K562 (cell line): ENCODE results near the gene SEZ6. TPM values are rescaled to one million over a fixed set of nuclear protein-coding genes. Genes with fewer than 3 reads are reported as not detected.

Experiments
- ATAC-seq: fragments of 200-7000 bp; cut with Tn5 transposase; 3 replicates; pipeline ENCODE4 v1.9.1; 2020; ENCODE audit warnings: moderate library complexity
- BruUV-seq: library from RNA; stranded (reverse); fragments of 400-500 nt; replicated peaks from 2 replicates; lab custom pipeline; 2021; lab: Mats Ljungman, UMichigan
- CTCF ChIA-PET: fragments of 300-600 bp; formaldehyde crosslinking; extraction: SDS; loops from one replicate; lab custom pipeline; 2021; ENCODE audit warnings: low intra/inter-chr PET ratio; lab: Yijun Ruan, JAX
- POLR2A ChIA-PET: fragments of 300-600, 350-650 bp; sonication (Branson Sonifier 250); formaldehyde crosslinking; extraction: SDS; loops from one replicate; lab custom pipeline; 2021; ENCODE audit warnings: antibody characterized with exemption, inconsistent platforms; lab: Yijun Ruan, JAX
- DNase-seq, 4 experiments: peaks; one replicate each; pipeline versions ENCODE4 v3.0.0 to v3.0.0-alpha.2; 2011 to 2018; ENCODE audit warnings: low spot score in 3 of 4, mixed read lengths in 3 of 4; ENCODE audit errors: extremely low read depth in 1 of 4
- FAIRE-seq: peaks from 2 replicates; lab custom pipeline; 2011; peaks lifted over from hg19 to GRCh38; lab: Jason Lieb, UNC
- H2AFZ ChIP-seq: 2 replicates; pipeline ENCODE4 v1.6.0; 2011; ENCODE audit warnings: low read depth, low read length, control low read depth, inconsistent platforms
- H3K27ac ChIP-seq: fragments of 200-600 bp; 3 replicates; pipeline ENCODE4 v1.8.0; 2011; ENCODE audit warnings: low read depth, mild to moderate bottlenecking, control low read depth, inconsistent platforms, low read length, moderate library complexity, mixed read lengths; ENCODE audit errors: extremely low read depth
- H3K27me3 ChIP-seq, 2 experiments: fragments of 300-600 bp in 1 of 2; 2 replicates in 1 of 2; 3 replicates in 1 of 2; pipeline versions ENCODE4 v1.6.0 to v1.8.0; 2011; ENCODE audit warnings: inconsistent platforms in 2 of 2, low read length in 2 of 2, mild to moderate bottlenecking in 1 of 2, mixed read lengths in 1 of 2, moderate library complexity in 1 of 2; ENCODE audit not compliant: control insufficient read depth in 2 of 2, insufficient read depth in 2 of 2
- H3K36me3 ChIP-seq: fragments of 300-600 bp; 3 replicates; pipeline ENCODE4 v1.8.0; 2011; ENCODE audit warnings: mild to moderate bottlenecking, low read length, inconsistent platforms; ENCODE audit not compliant: control insufficient read depth, insufficient read depth
- H3K4me1 ChIP-seq, 2 experiments: fragments of 200-600 bp in 1 of 2; replicated peaks in 1 of 2; 2 replicates in 1 of 2; 3 replicates in 1 of 2; pipeline versions ENCODE4 v1.5.1 to v1.8.0; 2011; ENCODE audit warnings: inconsistent platforms in 2 of 2, low read length in 2 of 2, mild to moderate bottlenecking in 1 of 2, mixed read lengths in 1 of 2, moderate library complexity in 1 of 2; ENCODE audit not compliant: control insufficient read depth in 2 of 2, insufficient read depth in 2 of 2
- H3K4me2 ChIP-seq: 2 replicates; pipeline ENCODE4 v1.6.1; 2011; ENCODE audit warnings: low read length, control low read depth, inconsistent platforms, mixed read lengths; ENCODE audit not compliant: insufficient read depth
- H3K4me3 ChIP-seq: fragments of 200-600 bp; sonication (generic), shearing (Covaris generic); 2 replicates; pipeline ENCODE4 v1.5.1; 2016; ENCODE audit warnings: control low read depth, inconsistent platforms
- H3K79me2 ChIP-seq: fragments of 200-600 bp; 3 replicates; pipeline ENCODE4 v1.8.0; 2011; ENCODE audit warnings: low read length, inconsistent platforms; ENCODE audit not compliant: control insufficient read depth, insufficient read depth
- H3K9ac ChIP-seq, 2 experiments: 2 replicates each; pipeline versions ENCODE4 v1.6.0 to v1.6.1; 2011; ENCODE audit warnings: low read depth in 2 of 2, low read length in 2 of 2, control low read depth in 1 of 2, inconsistent platforms in 1 of 2, mild to moderate bottlenecking in 1 of 2, mixed read lengths in 1 of 2; ENCODE audit not compliant: insufficient read depth in 1 of 2
- H3K9me1 ChIP-seq: one replicate; pipeline ENCODE4 v1.6.0; 2011; ENCODE audit warnings: inconsistent platforms, mild to moderate bottlenecking, low read length, moderate library complexity; ENCODE audit not compliant: control insufficient read depth, insufficient read depth
- H3K9me3 ChIP-seq: replicated peaks from 2 replicates; pipeline ENCODE4 v1.5.1; 2011; ENCODE audit warnings: low read depth, low read length, inconsistent platforms; ENCODE audit not compliant: control insufficient read depth, insufficient read depth
- H4K20me1 ChIP-seq: replicated peaks from 2 replicates; pipeline ENCODE4 v1.6.1; 2011; ENCODE audit warnings: low read length, inconsistent platforms, mixed read lengths; ENCODE audit not compliant: control insufficient read depth, insufficient read depth
- BRF2 ChIP-seq: IDR thresholded peaks from 3 replicates; pipeline ENCODE4 v1.6.1; 2011; ENCODE audit warnings: borderline replicate concordance, mild to moderate bottlenecking; ENCODE audit not compliant: insufficient read length, insufficient read depth
- EHMT2 ChIP-seq: fragments of 450-650 bp; IDR thresholded peaks from 2 replicates; pipeline ENCODE4 v1.6.1; 2018; ENCODE audit warnings: antibody characterized with exemption
- GTF3C2 ChIP-seq: IDR thresholded peaks from 3 replicates; pipeline ENCODE4 v1.6.1; 2011; ENCODE audit warnings: borderline replicate concordance, mild to moderate bottlenecking, moderate library complexity; ENCODE audit not compliant: insufficient read length; ENCODE audit errors: extremely low read depth
- HDAC8 ChIP-seq: fragments of 450-650 bp; IDR thresholded peaks from 2 replicates; pipeline ENCODE4 v1.6.1; 2016; ENCODE audit warnings: mild to moderate bottlenecking, missing genetic modification characterization, moderate library complexity, missing compliant biosample characterization
- IRF2 ChIP-seq: sonication (generic); formaldehyde crosslinking; IDR thresholded peaks from 2 replicates; pipeline ENCODE4 v1.8.1; 2022; ENCODE audit warnings: mild to moderate bottlenecking, missing genetic modification reagents
- KDM2B ChIP-seq: fragments of 250-450 bp; sonication (Bioruptor Pico); IDR thresholded peaks from 2 replicates; pipeline ENCODE4 v1.8.0; 2021; ENCODE audit warnings: mild to moderate bottlenecking, moderate library complexity
- MLLT1 ChIP-seq, 2 experiments: fragments of 450-650 bp; IDR thresholded peaks; 2 replicates each; pipeline ENCODE4 v1.6.1; 2016
- MYC ChIP-seq, 2 experiments: fragments of 250-450 bp in 1 of 2; sonication (Bioruptor Pico) in 1 of 2; IDR thresholded peaks; 2 replicates each; pipeline versions ENCODE4 v1.5.1 to v1.6.1; 2012 to 2021; ENCODE audit warnings: low read depth in 2 of 2, borderline replicate concordance in 1 of 2, improper control_type of control experiment in 1 of 2, low read length in 1 of 2, mild to moderate bottlenecking in 1 of 2, moderate library complexity in 1 of 2
- NKRF ChIP-seq: fragments of 450-650 bp; IDR thresholded peaks from 2 replicates; pipeline ENCODE4 v1.6.1; 2016; ENCODE audit warnings: borderline replicate concordance
- SIN3B ChIP-seq: fragments of 450-650 bp; IDR thresholded peaks from 2 replicates; pipeline ENCODE4 v1.6.1; 2017; ENCODE audit warnings: low read depth, mild to moderate bottlenecking, moderate library complexity
- SMAD2 ChIP-seq: fragments of 150-350 bp; IDR thresholded peaks from 2 replicates; pipeline ENCODE4 v1.6.1; 2014; ENCODE audit warnings: low read depth, mild to moderate bottlenecking, low read length
- TARDBP ChIP-seq: fragments of 450-650 bp; IDR thresholded peaks from 2 replicates; pipeline ENCODE4 v1.6.1; 2016
- THAP7 ChIP-seq: fragments of 250-450 bp; sonication (Bioruptor Pico); IDR thresholded peaks from 2 replicates; pipeline ENCODE4 v1.5.0; 2021
- ZNF134 ChIP-seq: fragments of 250-450 bp; sonication (Bioruptor Pico); conservative IDR thresholded peaks from 2 replicates; pipeline ENCODE4 v1.4.0; 2020
- ZNF354B ChIP-seq: fragments of 250-450 bp; sonication (Bioruptor Pico); IDR thresholded peaks from 2 replicates; pipeline ENCODE4 v1.4.0; 2020
- WGBS: fragments of 100-300 bp; shearing (Covaris generic); methylation state at CpG from one replicate; pipeline ENCODE4 v1.1.6; 2016; ENCODE audit warnings: low coverage, mixed read lengths; ENCODE audit not compliant: insufficient coverage; ENCODE audit errors: missing lambda C conversion rate; 5-methylcytosine and 5-hydroxymethylcytosine counted together
- in situ Hi-C: fragments of 300-500 bp; cut with MboI; formaldehyde crosslinking; loops from 4 replicates; pipeline ENCODE4 v1.15.0; 2018; ENCODE audit warnings: inconsistent platforms, mixed read lengths
- intact Hi-C: fragments of 100-400 bp; cut with micrococcal nuclease; formaldehyde crosslinking; loops from 2 replicates; pipeline ENCODE4 v1.14.2; 2022
- polyA plus RNA-seq, 8 experiments: library from polyadenylated mRNA; depleted of rRNA in 4 of 8; stranded (reverse) in 5 of 8; unstranded in 3 of 8; fragments of >200 nt; fragmentation: Nextera tagmentation in 2 of 8; fragmentation: Illumina TruSeq in 1 of 8; extraction: Ambion mirVana in 2 of 8; extraction: Trizol in 1 of 8; gene quantifications; 2 replicates each; pipeline versions ENCODE4 v1.2.1 to v1.2.3, GENCODE V29; 2011 to 2014; ENCODE audit warnings: inconsistent platforms in 1 of 8, missing spikeins in 1 of 8
- total RNA-seq, 7 experiments: library from RNA; depleted of rRNA in 6 of 7; stranded (reverse); fragments of >200 nt in 6 of 7; fragmentation: Illumina TruSeq in 2 of 7; extraction: Trizol in 2 of 7; gene quantifications; 2 replicates each; pipeline versions ENCODE4 v1.2.1 to v1.2.3, GENCODE V29; 2011 to 2021; ENCODE audit warnings: low replicate concordance in 1 of 7

SEZ6 gene
- total and polyA plus RNA-seq, 9 of the 15 experiments (the other 6 are each of a cell fraction or from before 2014, with no cell fraction given), result not detected

- in situ Hi-C loops, result no loop called here
- Histone ChIP-seq H4K20me1 (no peaks in the 10 kb centered on the region; the same call in 1 of the 2 replicates), H3K9me3 (no peaks in the 10 kb centered on the region), H3K4me3 (no peak overlapping the region), H3K9ac (no peak overlapping the region), H3K27ac (no peak overlapping the region), H3K4me2 (no peak overlapping the region), H3K4me1 (peaks cover 0 to 6% of the 10 kb centered on the region in 2 experiments; a peak in 2 of 5 replicates), H3K27me3 (peaks cover 58 to 77% of the 10 kb centered on the region in 2 experiments), H3K36me3 (no peaks in the 10 kb centered on the region), H2AFZ (no peak overlapping the region), H3K79me2 (no peaks in the 10 kb centered on the region), H3K9me1 (no peaks in the 10 kb centered on the region)
- ChIA-PET CTCF (no interaction called here), POLR2A (no interaction called here)
- DNase-seq, result no peak
- no peak for ATAC-seq
- FAIRE-seq, result no peak
- BruUV-seq, result no TSS peak
- intact Hi-C loops, result loop anchor here (5.0 kb wide), 1 partner anchor 46 kb away; no protein-coding TSS in a partner anchor
- WGBS, result 0% methylated on average over 7 of the region's 7 CpGs
- no peak for TF ChIP-seq GTF3C2
- no peak for TF ChIP-seq ZNF134 (CRISPR knock-in tag)
- no peak for TF ChIP-seq MLLT1 (IDR thresholded peaks at IDR 0.05)
- TF ChIP-seq IRF2 (CRISPR knock-in tag), result no peak
- no peak for TF ChIP-seq MYC (IDR thresholded peaks at IDR 0.05; ENCODE audit: low read depth, low read length)
- TF ChIP-seq MYC (CRISPR knock-in tag; IDR thresholded peaks at IDR 0.05; ENCODE audit: borderline replicate concordance, low read depth), result no peak
- TF ChIP-seq ZNF354B, result no peak
- no peak for TF ChIP-seq SMAD2
- no peak for TF ChIP-seq KDM2B (CRISPR knock-in tag)
- TF ChIP-seq BRF2, result no peak
- no peak for TF ChIP-seq TARDBP
- TF ChIP-seq SIN3B, result no peak
- no peak for TF ChIP-seq EHMT2
- no peak for TF ChIP-seq THAP7 (CRISPR knock-in tag)
- no peak for TF ChIP-seq NKRF
- TF ChIP-seq HDAC8 (tag), result no peak
Measured at GRCh38 chr17:29021226-29021625, 15.4 kb upstream of the SEZ6 start.
